Inferior parietal cortex (tissue), 1 donor: ENCODE results near the gene CIB4.

ENCODE experiments used
- DNase-seq: peaks from one replicate; pipeline ENCODE4 v3.0.0-alpha.2; 2016; ENCODE audit errors: extremely low spot score

CIB4 gene

DNA sequence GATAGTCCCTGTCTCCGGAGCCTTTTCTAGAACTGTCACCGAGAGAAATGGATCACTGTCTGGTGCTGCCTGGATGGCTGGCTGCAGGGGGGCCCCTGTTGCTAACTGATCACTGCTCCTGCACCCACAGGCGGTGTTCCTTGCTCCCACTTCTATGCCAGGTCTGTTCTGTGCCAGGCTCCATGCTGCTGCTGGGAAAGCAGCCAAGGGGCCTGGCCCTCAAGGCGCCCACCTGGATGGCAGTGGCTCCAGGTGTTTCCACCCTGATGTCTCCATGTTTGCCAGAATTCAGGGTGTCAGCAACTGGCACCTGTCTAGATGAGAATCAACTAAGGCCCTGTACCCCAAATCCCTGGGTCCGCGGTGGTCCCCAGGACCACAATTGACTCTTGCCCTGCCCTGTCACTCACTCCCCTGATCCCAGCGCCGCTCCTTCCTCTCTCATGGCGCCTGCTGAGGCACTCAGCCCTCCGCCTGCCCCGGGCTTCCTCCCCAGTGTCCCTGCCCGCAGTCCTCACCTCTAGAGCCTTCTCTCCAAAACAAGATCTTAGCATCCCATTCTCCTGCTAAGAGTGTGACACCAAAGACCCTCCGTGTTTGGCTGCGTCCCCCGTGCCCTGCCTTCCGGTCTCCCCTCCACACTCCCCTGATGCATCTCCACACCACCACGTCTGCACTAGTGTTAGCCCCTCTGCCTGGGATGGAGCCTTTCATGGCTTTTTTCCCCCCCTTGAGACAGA, 90.7 kb downstream of the CIB4 start:
- no peak for DNase-seq

DNA sequence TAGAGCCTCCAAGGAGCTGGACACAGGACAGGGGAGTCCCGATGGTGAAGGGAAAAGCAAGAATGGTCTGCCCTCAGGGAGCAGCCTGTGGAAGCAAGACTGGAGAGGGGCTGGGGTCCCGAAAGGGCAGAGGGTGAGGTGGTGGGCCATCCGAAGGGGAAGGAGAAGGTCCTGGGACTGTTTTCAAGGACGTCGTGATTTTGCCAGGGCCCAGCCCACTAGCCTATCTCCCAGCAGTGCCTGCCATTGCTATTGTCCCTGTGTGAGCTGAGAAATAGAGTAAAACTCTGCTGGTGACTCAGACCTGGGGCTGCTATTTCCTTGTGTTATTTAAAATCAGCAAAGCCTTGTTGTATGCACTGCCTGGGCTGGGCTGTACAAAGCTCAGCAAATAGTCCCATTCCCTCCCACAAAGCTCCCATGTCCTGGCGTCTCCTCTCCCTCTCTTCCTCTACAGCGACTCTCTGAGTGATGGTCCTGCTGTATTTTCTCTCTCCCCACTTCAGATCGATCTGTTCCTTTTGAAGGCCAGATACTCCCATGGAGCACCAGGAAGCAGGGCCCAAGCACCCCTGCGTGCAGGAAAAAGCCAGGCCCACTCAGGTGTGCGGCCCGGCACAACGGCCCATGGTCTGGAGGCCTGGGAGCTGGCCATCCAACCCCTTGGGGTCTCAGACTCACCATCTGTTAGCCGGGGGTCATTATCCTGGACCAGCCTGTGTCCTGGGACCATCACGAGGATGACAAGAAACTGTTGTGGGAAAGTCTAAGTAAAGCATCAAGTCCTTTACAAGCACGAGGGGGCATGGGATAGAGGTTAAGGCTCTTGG, 98.3 kb downstream of the CIB4 start:
- no peak for DNase-seq

GRCh38 chr2:26542194-26542455, 99.0 kb downstream of the CIB4 start:
- no peak for DNase-seq

DNA sequence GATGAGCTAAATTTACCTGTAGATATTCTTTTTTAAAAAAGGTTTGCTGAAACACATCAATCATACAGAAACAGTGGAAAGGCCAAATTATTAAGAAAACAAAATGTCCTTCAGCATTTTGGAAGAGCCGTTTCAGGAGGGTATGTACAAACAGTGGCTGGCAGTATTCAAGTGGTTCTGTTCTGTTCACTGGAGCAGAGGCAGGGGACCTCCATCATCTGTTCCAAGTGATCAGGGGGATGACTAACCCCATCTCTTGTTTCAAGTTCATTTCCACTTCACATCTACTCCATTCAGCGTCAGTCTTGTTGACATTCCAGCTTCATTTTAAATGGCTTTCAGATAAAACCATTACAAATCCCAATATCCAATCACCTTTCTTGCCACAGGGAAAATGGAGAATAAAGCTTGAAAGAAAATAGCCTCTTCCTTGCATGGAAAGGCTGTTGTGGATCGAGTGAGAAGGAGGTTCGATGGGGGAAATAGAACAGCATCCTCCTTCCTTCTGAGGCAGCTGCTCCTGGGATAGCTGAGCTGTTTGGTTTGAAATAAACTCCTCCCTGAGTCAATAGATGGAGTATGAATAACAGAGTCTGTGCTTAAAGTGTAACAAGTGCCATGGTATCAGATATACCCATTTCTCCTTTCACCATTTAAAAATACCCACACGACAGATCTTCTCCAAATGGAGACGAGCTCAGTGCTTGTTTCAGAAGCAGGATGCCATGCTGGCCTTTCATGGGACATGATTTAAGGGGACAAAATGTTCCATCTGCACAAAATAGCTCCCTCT, 99.6 kb downstream of the CIB4 start:
- DNase-seq, result no peak

GRCh38 chr2:26540961-26541360, 100.2 kb downstream of the CIB4 start:
- no peak for DNase-seq

DNA sequence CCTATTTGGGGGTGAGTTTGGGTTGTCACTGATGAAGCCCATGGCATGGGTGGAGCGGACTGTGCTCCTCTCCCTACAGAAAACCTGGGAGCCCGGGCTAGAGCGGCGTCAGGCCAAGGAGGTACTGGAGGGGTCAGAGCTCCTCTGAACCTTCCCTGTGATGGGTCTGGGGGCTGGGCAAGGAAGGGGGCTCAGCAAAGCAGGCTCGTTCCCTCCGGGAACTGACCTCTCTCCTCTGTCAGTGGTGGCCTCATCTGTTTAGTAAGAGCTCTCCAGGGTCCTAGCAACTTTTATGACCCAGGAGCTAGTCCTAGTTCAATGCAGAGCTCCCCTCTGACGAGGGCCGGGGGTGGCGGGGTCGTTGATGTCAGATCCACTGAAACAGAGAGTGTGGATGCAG, 100.9 kb downstream of the CIB4 start:
- no peak for DNase-seq

DNA sequence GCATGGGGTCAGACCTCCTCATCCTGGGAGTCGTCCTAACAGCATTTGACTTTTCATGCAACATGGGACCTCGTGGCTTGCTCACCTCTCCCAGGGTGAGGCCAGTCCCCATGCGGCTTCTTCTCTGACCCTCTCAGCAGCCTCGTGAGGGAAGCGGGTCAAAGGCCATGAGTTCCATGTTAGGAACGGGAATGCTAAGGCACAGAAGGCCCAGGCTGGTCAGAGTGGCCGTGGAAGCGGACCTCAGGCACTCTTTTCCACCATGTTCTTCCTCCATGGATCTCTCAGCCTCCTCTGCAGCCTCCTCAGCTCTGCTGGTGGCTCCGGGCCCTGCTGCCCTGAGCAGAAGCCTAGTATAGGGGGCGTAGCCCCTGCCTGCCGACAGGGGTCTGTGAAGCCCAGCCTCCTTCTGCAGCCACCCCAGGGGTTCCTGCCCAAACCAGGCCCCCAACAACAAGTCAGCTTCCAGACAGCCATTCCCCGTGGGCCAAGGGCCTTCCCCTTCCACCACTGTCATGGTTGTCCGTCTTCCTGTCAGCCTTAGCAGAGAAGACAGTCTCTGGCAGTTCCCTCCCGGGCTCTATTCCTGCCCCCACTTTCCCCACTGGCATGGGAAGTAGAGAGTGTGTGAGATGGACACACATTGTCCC, 103.2 kb downstream of the CIB4 start:
- DNase-seq, result no peak

DNA sequence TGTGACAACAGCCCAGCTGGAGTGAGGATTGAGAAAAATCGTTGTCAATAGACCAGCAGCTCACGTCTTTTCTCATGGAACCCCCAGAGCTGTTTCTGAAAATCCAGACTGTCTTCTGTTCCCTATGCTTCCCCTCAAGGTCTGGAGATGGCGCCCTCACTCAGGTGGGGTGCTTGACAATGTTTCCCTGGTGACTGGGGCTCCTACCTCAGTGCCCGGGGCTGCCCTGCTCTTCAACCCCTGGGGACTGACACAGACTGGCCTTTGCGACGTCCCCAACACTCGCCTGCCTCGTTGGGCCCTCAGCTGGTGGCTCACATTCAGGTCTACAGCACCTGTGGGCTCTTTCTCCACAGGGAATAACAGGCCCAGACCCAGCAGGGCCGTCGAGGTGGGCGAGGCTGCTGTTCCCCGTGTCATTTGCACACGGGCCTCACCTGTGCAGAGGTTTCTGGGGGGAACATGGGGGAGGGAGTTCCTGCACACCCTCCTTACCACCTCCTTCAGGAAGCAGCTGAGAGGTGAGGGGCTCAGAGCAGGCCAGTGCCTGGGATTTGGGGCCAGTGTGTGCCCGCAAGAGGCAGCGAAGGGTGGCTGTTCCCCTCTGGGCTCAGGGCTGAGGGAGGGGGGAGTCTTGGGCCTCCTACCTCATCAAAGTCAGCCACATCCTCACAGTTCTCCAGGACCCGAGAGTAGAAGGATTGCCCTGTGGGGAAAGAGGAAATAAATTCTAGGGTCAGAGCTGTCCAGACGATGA, 103.9 kb downstream of the CIB4 start:
- DNase-seq, result no peak

- DNase-seq, result no peak
Measured at GRCh38 chr2:26536371-26537068, 104.6 kb downstream of the CIB4 start.

DNA sequence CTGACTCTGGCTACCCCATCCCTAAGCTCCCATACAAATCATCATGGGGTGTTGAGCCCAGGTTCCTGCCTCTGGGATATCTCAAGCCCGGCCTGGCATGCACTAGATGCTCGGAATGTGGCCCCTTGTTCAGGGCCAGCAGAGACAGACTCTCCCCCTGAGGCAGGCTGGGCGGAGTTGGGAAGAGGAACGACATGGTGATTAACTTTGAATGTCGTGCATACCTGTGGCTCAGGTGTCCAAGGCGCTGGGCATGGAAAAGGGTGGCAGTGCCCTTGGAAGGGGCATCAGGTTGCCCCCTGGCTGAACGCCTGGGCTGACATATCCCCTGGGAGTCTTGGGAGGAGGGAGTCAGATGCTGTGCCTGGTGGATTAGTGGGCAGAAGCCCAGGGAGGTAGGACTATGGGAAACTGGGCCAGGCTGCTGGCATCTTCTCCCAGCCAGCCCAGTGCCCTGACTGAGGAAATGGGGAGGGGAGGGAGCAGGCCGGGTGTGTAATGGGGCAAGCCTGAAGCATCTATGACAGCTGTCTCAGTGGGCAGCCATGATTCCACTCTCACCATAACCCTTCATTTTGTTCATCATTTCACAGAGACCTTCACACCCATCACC, 105.4 kb downstream of the CIB4 start:
- no peak for DNase-seq

DNA sequence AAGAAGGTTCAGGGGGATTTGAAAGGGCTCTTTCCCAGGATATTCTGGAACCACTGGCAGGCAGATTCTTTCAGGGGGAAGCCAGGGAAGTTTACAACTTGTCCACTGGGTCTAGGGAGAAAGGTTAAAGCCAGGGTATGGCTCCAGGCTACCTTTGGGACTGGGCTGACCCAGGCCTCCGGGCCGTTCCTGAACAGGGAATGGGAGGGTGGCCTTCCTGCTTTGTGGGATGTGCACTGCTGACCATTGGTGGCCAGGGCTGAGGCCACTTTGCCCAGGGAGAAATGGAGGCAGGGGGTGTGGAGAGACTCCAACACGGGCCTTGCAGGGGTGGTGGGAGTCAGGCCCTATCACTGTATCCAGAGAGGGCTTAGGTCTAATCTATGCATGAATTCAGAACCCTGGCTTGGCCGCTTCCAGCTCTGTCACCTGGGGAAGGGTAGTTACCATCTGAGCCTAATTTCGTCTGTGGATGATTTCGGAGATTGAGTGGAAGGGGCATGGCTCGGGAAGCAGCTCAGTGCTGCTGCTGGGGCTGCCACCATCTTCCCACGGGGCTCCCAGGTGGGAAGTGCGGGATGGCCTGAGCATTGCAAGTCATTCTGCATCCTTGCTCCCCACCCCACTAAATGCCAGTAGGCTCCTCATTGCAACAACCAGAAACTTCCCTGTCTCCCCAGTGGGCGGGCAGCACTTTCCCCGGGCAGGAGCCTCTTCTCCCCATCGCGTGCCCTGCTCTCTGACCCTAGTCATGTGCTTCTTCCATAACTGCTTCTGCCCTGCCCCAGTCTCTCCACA, 106.1 kb downstream of the CIB4 start:
- no peak for DNase-seq

DNA sequence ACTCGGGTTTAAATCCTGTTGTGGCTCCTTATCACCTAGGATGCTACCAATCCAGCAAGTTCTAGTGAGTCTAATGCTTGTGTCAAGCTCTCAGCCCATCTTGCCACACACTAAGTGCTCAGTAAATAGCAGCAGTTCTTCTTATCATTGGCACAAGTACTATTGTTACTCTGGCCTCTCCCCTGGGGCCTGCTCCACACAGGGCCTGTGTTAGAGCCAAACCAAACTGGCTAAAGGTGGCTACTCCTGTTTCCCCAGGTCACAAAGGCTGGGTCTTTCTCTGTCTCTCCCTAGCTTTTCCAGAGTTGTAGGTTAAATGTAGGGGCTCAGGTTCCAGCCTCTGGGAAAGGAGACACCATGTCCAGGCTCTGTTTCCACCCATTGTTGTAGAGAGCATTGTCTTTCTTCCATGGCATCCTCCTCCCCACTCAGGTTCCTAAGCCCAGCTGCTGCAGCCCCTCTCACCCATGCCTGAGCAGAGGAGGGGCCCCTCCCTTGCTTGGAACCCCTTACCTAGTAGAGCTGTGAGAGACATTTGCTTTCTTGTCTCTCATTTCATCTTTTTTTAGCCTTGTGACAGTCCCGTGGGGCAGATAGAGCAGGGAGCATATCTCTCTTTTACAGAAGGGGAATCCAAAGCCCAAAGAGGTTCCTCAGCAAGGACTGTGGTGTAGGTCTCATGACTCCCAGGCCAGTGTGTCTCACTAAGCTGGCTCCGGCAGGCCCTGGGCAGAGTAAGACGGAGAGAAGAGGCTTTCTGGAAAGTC, 106.9 kb downstream of the CIB4 start:
- no peak for DNase-seq

DNA sequence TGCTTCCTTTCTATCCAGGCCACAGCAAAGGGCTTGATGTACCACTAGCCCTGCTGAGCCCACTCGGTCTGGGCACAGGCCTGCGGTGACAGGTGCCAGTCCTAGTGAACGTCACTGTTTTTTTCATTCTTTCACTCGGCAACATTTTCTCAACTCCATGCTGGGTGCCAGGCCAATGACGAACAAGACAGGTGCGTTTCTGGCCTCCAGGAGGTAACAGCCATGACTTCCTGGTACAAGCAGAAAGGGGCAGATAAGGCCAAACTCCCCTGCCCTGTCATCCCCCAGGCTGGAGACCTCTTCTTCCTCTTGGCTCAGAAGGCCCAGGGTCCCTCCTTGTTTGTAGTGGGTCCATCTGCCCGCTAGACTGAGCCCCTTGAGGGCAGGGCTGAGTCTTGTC, 107.5 kb downstream of the CIB4 start:
- no peak for DNase-seq

DNA sequence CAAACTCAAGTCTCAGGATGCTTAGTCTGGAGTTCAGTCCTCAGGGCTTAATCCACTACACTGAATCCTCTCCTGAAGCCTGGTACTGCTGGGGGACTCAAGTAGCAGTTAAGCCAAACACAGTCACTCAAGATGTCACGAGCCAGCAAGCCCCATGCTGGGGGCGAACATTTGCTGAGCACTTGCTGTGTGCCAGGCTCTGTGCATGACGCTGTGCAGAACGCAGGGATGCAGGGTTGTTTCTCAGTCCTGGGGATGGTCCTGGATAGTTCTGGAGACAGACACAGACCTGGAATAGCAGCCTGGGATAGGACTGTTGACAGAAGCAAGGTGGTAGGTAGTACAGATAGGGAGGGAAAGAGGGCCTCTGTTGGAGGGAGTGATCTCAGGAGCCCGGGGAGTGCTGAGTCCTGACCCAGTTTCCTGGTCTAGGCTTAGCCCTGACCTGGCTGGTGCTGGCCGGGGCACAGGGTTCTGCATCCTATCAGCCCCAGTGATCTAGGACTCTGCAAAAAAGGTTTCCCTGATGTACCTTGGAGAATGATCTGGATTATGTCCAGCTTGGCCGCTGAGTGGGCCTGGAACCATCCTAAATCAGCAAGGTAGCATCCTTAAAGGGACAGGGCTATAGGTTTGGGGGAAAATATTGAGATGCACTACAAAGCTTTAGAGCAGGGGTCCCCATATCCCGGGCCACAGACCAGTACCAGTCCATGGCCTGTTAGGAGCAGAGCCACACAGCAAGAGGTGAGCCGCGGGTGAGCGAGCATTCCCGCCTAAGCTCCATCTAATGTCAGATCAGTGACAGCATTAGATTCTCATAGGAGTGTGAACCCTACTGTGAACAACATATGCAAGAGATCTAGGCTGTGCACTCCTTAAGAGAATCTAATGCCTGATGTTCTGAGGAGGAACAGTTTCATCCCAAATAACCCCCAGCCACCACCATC, 108.6 kb downstream of the CIB4 start:
- DNase-seq, result no peak
